ENCODE measurements around the gene EFNA5. TPM values are rescaled to one million over a fixed set of nuclear protein-coding genes. Genes with fewer than 3 reads are reported as not detected.

EFNA5 gene
- total RNA-seq (not detected), total RNA-seq (0 to 1.3 (median 0.08) reads per million in 172 experiments)
- not detected for polyA plus RNA-seq (2013, experiment 1 of 2)
- 0.18 TPM for polyA plus RNA-seq (2013, experiment 2 of 2)

DNA sequence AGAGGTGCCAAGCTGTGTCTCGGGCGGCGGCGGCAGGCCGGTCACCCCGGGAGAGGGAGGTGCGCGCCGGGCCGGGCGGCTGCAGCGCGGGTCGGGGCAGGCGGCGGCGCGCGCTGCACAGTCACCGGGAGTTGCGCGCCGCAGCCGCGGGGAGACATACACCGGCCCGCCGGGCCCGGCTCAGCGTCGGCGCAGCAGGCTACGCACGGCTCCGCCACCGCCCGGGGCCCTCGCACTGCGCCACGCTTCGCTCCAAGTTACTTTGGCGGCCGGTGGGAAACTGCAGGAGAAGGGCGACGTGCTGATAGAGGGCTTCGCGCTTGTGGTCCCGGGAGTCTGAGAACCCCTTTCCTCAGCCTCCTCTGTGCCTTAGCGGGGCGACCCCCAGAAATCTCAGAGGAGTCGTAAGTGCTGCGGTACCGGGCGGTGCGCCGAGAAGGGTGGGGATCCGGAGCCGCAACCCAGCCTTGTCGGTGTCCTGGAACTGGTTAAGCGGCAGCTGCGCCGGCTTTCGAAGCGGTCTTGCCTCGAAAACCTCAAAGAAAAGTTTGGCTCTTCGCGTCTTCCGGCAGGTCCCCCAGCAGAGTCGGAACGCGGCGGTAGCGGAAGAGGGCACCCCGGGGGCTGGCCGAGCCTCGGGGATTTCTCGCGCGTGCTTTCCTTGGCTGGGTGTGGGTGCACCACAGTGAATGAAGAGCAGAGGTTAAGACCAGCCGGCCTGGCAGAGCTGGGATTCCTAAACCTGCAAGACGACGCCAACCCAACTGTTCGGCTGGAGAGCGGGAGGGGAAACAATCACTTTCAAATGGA is at the start of gene EFNA5:
EFNA5 (minus strand) TSS at position 6 of the 810 bp plus-strand sequence.
- Histone ChIP-seq H3K9me3 (ENCODE audit: control insufficient read depth in 1 of 2, insufficient read depth in 1 of 2, low read length in 2 of 2) (peaks cover 0 to 27% of the 10 kb centered on the region in 2 experiments), H3K4me1 (ENCODE audit: insufficient read depth, low read length) (peaks cover 41% of the 10 kb centered on the region), H3K36me3 (ENCODE audit: insufficient read depth, low read length) (no peaks in the 10 kb centered on the region), H3K4me3 (ENCODE audit: low read length) (peak within 1 kb of the TSS; percentile 35), H3K27me3 (ENCODE audit: control insufficient read depth in 1 of 2, insufficient read depth in 2 of 2, low read length in 2 of 2) (peaks cover 47 to 70% of the 10 kb centered on the region in 2 experiments), H3K27ac (ENCODE audit: low read depth in 1 of 2, low read length in 2 of 2) (no peak within 1 kb of the TSS)
- POLR2A ChIA-PET = no interaction called here
- Mint-ChIP-seq H3K4me3 (peak within 1 kb of the TSS; percentile 77), H3K27me3 (peaks cover 87% of the 10 kb centered on the region), H3K27ac (no peak within 1 kb of the TSS), H3K4me1 (ENCODE audit: low read depth) (peaks cover 30% of the 10 kb centered on the region), H3K36me3 (ENCODE audit: low read depth) (no peaks in the 10 kb centered on the region), H3K9me3 (no peaks in the 10 kb centered on the region)
- TF ChIP-seq, protein P1, sequence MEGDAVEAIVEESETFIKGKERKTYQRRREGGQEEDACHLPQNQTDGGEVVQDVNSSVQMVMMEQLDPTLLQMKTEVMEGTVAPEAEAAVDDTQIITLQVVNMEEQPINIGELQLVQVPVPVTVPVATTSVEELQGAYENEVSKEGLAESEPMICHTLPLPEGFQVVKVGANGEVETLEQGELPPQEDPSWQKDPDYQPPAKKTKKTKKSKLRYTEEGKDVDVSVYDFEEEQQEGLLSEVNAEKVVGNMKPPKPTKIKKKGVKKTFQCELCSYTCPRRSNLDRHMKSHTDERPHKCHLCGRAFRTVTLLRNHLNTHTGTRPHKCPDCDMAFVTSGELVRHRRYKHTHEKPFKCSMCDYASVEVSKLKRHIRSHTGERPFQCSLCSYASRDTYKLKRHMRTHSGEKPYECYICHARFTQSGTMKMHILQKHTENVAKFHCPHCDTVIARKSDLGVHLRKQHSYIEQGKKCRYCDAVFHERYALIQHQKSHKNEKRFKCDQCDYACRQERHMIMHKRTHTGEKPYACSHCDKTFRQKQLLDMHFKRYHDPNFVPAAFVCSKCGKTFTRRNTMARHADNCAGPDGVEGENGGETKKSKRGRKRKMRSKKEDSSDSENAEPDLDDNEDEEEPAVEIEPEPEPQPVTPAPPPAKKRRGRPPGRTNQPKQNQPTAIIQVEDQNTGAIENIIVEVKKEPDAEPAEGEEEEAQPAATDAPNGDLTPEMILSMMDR (IDR thresholded peaks at IDR 0.05) = no peak
- intact Hi-C loops (cut with DNase I, micrococcal nuclease) = loop anchor here in 1 of 2 experiments (10.0 kb wide), 1 partner anchor 674 kb away; no protein-coding TSS in a partner anchor
- ATAC-seq (ENCODE audit: poor library complexity) (peak; percentile 26), DNase-seq (peak in 3 of 14 experiments; percentile 25 to 39 (median 33))
- CTCF ChIA-PET = no interaction called here

DNA sequence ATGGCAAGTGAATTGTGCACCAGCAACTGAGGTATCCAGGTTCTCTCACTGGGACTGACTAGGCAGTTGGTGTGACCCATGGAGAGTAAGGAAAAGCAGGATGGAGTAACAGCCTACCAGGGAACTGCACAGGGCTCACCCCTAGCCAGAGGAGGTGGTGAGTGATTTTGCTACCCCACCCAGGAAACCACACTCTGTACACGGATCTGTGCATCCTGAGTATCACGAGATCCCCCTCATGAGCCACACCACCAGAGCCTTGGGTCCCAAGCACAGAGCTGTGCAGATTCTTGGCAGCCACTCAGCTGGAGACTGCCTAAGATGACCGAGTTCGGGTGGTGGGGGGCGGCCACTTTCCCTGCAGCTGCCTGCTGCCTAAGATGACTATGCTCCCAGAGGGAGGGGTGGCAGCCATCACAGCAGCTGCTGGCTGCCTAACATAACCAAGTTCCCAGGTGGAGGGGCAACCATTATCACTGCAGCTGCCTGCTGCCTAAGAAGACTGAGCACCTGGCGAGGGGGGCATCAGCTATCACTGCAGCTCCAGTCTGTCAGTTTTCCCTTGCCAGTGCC is 48.4 kb upstream of the EFNA5 start:
- ChIA-PET CTCF (no interaction called here), POLR2A (no interaction called here)
- H3K4me1 ChIP-seq (ENCODE audit: insufficient read depth, low read length) = no peaks in the 10 kb centered on the region
- no peak for DNase-seq
- intact Hi-C loops (cut with DNase I, micrococcal nuclease) = no loop called here
- no peak overlapping the region for H3K4me3 ChIP-seq (ENCODE audit: low read length)
- H3K36me3 Mint-ChIP-seq (ENCODE audit: low read depth) = no peaks in the 10 kb centered on the region
- H3K27ac Mint-ChIP-seq = no peak overlapping the region
- no peak overlapping the region for H3K4me3 Mint-ChIP-seq
- ATAC-seq (ENCODE audit: poor library complexity) = no peak
- peaks cover 13% of the 10 kb centered on the region for H3K27me3 Mint-ChIP-seq
- H3K9me3 Mint-ChIP-seq = peaks cover 18% of the 10 kb centered on the region
- H3K9me3 ChIP-seq (ENCODE audit: control insufficient read depth in 1 of 2, insufficient read depth in 1 of 2, low read length in 2 of 2) = peaks cover 0 to 18% of the 10 kb centered on the region in 2 experiments
- H3K27ac ChIP-seq (ENCODE audit: low read depth in 1 of 2, low read length in 2 of 2) = no peak overlapping the region
- TF ChIP-seq, protein P1 (IDR thresholded peaks at IDR 0.05) = no peak
- no peaks in the 10 kb centered on the region for H3K4me1 Mint-ChIP-seq (ENCODE audit: low read depth)
- H3K27me3 ChIP-seq (ENCODE audit: control insufficient read depth in 1 of 2, insufficient read depth in 2 of 2, low read length in 2 of 2) = no peaks in the 10 kb centered on the region
- H3K36me3 ChIP-seq (ENCODE audit: insufficient read depth, low read length) = no peaks in the 10 kb centered on the region

DNA sequence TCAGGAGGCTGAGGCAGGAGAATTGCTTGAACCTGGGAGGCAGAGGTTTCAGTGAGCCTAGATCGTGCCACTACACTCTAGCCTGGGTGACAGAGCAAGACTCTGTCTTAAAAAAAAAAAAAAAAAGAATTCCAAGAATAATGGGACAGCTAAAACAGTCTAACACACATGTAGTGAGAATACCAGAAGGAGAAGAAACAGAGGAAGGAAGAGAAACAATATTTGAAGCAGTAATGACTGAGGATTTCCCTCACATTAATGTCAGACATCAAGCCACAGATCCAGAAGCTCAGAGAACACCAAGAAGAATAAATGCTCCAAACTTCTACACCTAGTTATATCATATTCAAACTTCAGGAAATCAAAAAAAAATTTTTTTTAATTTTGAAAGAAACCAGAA is 47.1 kb upstream of the EFNA5 start:
- Mint-ChIP-seq H3K27me3 (peaks cover 13% of the 10 kb centered on the region), H3K27ac (no peak overlapping the region), H3K4me1 (ENCODE audit: low read depth) (no peaks in the 10 kb centered on the region), H3K4me3 (no peak overlapping the region), H3K36me3 (ENCODE audit: low read depth) (no peaks in the 10 kb centered on the region), H3K9me3 (peaks cover 18% of the 10 kb centered on the region)
- H3K9me3 ChIP-seq (ENCODE audit: control insufficient read depth in 1 of 2, insufficient read depth in 1 of 2, low read length in 2 of 2) = peaks cover 0 to 12% of the 10 kb centered on the region in 2 experiments
- H3K36me3 ChIP-seq (ENCODE audit: insufficient read depth, low read length) = no peaks in the 10 kb centered on the region
- DNase-seq (no peak), ATAC-seq (ENCODE audit: poor library complexity) (no peak)
- CTCF ChIA-PET = no interaction called here
- POLR2A ChIA-PET = no interaction called here
- intact Hi-C loops (cut with DNase I, micrococcal nuclease) = no loop called here
- H3K4me1 ChIP-seq (ENCODE audit: insufficient read depth, low read length) = no peaks in the 10 kb centered on the region
- H3K27ac ChIP-seq (ENCODE audit: low read depth in 1 of 2, low read length in 2 of 2) = no peak overlapping the region
- H3K27me3 ChIP-seq (ENCODE audit: control insufficient read depth in 1 of 2, insufficient read depth in 2 of 2, low read length in 2 of 2) = no peaks in the 10 kb centered on the region
- TF ChIP-seq, protein P1 (IDR thresholded peaks at IDR 0.05) = no peak
- H3K4me3 ChIP-seq (ENCODE audit: low read length) = no peak overlapping the region

All from CD4-positive, alpha-beta T cell (primary cell).